CD1c-positive myeloid dendritic cell (primary cell): ENCODE measurements around the gene ELP2.
A peak's percentile ranks its signal among the peaks of the same experiment; 100 is the strongest.

Experiments
- DNase-seq: peaks from one replicate; pipeline ENCODE4 v3.0.0-alpha.2; 2016; ENCODE audit errors: extremely low spot score

The ELP2 gene

GRCh38 chr18:36120297-36120696 lies 9.4 kb upstream of the ELP2 start:
- no peak for DNase-seq

DNA sequence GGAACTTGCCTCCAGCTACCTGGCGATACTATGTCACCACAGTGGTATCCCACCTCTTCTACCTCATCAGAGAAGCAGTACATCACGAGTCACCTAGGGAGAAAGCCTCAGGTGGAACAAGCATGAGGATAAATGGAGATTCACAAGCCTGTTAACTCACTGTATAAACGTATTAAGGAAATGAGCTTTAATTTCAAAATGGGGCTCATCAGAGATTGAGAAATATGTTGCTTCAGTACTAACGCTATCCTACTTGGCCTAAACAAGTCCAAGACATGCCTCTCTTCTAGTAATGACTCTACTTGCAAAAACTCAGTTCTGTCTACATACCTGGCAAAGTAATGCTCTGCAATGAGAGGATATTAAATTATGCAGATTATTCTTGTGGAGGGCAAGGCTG lies 4.9 kb upstream of the ELP2 start:
- no peak for DNase-seq

- no peak for DNase-seq
Measured at GRCh38 chr18:36126668-36127067, 3.0 kb upstream of the ELP2 start.

DNA sequence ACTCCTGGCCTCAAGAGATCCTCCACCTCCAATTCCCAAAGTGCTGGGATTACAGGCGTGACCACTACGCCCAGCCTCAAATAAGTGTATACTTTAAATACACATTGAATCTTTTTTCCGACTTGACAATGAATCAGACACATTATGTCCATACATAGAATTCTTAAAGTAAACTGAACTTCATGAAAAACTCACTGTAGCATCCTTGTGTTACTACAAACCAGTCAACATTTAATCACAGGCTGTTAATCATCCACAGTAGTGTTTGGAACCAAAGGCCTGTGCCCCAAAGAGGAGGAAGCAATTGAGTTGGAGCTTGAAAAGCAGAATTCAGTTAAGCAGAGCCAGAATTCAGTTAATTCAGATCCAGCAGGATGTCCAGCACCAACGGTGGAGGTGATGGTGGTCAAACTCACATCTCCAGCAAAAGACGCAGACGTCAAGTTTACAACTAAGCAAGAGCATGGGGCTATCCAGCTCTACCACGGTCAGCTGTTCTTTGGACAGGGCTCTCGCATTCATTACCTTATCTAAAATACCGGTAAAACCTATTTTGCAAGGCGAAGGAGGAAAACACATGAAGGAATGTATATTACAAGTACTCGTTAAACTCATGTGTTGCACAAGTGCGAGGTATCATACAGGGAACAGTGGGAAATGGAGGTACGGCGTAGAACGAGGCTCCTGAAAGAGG lies 1.7 kb upstream of the ELP2 start:
- DNase-seq = no peak

DNA sequence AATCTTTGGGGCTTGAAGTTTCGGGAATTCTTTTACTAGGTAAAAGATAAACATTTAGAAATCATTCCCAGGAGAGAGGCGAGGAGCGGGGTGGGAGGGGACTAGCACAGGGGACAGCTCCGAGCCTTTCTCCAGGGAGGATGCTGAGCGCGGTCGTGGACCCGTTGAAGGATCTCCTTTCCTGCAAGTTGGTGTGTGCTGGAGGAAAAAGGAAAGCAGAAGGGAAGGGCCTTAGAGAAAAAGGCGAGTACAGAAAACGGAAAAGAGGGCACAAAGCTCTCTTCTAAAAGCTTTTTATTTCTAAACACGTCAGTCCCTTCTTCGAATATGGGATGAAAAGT lies 1.2 kb upstream of the ELP2 start:
- DNase-seq = no peak

GRCh38 chr18:36128907-36129299 lies 796 bp upstream of the ELP2 start:
- no peak for DNase-seq

DNA sequence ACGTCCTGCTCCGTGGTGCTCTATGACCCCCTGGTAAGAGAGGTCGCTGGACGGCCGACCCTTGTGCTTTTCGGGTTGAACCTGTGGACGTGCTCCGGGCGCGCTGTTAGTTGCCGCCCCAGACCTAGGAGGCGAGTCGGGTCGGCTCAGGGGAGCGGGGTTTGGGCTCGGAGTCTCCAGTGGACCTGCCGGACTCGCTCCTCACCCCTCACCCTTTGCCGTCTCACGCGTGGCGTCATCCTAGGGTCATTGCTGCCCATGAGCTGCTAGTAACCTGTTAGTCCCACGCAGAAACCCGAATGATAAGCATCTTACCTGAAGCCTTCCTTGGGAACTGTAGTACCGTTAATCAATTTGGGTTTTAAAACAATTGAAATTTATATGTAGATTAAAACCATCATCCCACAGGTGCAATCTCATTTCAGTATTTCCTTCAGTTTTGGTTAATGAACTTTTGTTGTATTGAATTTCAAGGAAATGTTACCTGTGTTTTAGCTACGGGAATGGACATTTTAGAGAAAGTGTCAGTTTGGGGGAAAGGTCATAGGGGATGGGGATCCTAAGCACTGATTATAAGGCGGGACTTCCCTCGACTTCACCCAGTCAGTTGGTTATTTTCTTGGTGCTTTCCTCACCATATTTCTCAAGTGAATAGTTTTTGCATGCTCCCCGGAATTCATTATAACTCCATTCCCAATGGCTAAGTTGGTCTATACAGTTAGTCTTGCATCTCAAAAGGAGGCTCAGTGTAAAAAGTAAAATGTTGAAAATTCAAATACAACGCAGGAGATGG lies 536 bp downstream of the ELP2 start:
- DNase-seq = peak; percentile 2

DNA sequence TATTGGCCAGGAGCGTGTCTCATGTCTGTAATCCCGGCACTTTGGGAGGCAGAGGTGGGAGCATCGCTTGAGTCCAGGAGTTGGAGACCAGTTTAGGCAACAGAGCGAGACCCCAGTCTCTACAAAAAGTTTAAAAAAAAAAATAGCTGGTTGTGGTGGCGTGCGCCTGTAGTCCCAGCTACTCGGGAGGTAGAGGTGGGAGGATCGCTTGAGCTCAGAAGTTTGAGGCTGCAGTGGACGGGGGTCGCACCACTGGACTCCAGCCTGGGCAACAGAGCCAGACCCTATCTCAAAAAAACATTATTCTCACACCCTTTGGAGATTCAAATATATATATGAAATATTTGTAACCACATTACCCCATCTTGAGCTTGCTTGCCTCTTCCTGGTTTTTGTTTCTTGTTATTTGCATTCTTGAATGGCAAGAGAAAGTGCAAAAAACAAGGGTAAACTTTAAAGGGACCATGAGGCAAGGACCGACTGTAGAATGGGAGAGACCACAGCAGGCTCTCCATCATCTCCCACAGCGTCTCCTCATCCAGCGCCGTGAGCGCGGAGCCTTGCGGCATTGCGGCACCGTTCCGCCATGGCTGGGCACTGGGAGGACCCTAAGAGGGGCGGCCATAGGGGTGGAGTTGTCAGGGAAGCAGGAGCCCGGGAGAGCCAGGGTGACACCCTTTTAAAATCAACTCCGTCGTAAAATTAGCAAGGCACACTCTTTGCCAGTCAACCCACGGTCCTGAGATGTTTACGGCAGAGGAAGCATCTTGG lies 1.4 kb downstream of the ELP2 start:
- peak; percentile 19 for DNase-seq

- no peak for DNase-seq
Measured at GRCh38 chr18:36131692-36132483, 2.2 kb downstream of the ELP2 start.

- no peak for DNase-seq
Measured at GRCh38 chr18:36132756-36133155, 3.1 kb downstream of the ELP2 start.

GRCh38 chr18:36135264-36135663 lies 5.6 kb downstream of the ELP2 start:
- DNase-seq = no peak

- no peak for DNase-seq
Measured at GRCh38 chr18:36139245-36139644, 9.5 kb downstream of the ELP2 start.

DNA sequence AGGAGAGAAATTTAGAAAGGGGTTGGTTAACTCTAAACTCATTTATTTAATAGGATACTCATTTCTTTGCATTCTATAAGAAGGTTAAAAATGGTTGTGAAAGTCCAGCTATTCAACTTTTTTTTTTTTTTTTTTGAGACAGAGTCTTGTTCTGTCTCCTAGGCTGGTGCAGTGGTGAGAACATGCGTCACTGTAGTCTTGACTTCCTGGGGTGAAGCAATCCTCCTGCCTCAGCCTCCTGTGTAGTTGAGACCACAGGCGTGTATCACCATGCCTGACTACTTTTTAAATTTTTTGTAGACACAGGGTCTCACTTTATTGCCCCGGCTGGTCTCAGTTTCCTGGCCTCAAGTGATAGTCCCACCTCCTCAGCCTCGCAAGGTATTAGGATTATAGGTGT lies 11.9 kb downstream of the ELP2 start:
- no peak for DNase-seq

GRCh38 chr18:36142751-36143150 lies 13.1 kb downstream of the ELP2 start:
- no peak for DNase-seq

GRCh38 chr18:36143391-36143790 lies 13.7 kb downstream of the ELP2 start:
- no peak for DNase-seq

- no peak for DNase-seq
Measured at GRCh38 chr18:36149514-36150289, 20.0 kb downstream of the ELP2 start.

DNA sequence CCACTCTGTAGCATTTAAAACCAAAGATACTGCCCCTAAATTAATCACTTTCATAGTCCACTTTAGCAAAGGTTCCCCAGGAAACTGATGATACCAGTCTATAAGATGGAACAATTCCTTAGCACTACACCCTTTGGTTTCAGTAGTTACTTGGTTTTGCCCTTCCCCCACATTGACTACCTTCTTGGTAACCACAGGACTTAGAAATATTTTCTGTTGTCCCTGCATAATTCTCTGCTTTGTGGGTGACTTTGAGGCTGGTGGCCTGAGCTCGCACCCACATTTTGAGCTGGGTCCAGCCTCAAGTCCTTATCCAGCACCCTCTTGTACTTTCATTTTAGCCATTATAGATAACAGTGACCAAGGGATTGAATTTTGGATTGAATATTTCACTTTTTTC lies 23.1 kb downstream of the ELP2 start:
- no peak for DNase-seq

DNA sequence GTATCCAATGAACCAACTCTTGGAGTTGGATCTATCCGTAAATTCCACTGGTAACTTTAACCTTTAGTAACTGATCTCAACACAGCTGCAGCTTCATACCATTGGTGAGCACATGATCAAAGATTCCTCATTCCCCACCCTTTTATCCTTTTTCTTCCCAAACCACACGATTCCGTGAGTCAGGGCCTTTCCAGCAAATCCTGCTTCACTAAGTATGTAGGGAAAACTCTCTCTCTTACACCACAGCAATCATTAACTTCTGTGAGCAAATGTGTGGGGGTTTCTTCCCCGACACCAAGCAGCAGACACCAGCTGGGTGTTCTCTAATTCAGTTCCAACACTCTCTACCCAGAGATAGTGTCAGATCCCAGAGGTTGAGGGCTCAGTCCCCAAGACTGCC lies 23.5 kb downstream of the ELP2 start:
- no peak for DNase-seq

DNA sequence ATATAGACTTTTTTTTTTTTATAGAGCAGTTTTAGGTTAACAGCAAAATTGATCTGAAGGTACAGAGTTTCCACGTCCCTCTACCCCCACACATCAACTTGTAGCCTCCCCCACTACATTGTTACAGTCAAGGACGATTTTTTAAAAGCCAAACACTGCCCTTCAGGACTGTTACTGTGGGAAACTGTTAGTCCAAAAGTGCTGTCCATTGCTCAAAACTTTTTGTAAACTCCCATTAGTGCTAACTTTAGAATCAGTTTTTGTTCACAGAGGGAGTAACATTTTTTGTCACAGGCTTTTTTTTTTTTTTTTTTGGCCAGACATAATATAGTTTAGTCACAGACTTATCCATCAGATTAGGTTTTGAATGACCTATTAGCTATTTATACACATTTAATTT lies 24.1 kb downstream of the ELP2 start:
- no peak for DNase-seq

- no peak for DNase-seq
Measured at GRCh38 chr18:36155851-36156757, 26.4 kb downstream of the ELP2 start.
